ENCODE data around the gene PATZ1. TPM values are rescaled to one million over a fixed set of nuclear protein-coding genes. Genes with fewer than 3 reads are reported as not detected.

Gene PATZ1
- total RNA-seq, 1 experiment from 2014 or later: 28.2 TPM

DNA sequence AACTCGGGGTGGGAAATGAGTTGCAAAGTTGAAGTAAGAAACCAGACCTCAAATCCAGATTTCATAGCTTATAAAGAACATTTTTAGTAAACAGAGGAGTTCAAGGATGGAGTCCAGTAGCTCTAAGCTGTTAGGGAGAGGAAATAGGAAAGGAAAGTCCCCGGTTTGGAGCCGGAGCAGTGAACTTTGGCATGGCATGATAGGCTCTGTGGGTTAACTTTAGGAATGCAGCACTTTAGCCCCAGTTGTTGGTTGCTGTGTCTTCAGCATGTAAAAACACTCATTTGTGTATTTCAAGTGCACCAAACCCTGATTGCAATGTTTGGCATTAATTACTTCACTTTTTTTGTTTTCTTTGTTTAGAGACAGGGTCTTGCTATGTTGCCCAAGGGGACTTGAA, 45.2 kb downstream of the PATZ1 start:
- H3K4me3 ChIP-seq: no peak overlapping the region
- H3K4me1 ChIP-seq (replicated peaks; ENCODE audit: insufficient read depth): peaks cover 13% of the 10 kb centered on the region
- no peaks in the 10 kb centered on the region for H3K79me2 ChIP-seq (ENCODE audit: low read depth)
- no TSS peak for BruUV-seq (replicated peaks)
- no peak overlapping the region for H3K27ac ChIP-seq
- no peak overlapping the region for H2AFZ ChIP-seq
- H3K9me3 ChIP-seq (ENCODE audit: insufficient read depth, low read depth): no peaks in the 10 kb centered on the region; the same call in 1 of the 2 replicates
- TF ChIP-seq, protein P1, sequence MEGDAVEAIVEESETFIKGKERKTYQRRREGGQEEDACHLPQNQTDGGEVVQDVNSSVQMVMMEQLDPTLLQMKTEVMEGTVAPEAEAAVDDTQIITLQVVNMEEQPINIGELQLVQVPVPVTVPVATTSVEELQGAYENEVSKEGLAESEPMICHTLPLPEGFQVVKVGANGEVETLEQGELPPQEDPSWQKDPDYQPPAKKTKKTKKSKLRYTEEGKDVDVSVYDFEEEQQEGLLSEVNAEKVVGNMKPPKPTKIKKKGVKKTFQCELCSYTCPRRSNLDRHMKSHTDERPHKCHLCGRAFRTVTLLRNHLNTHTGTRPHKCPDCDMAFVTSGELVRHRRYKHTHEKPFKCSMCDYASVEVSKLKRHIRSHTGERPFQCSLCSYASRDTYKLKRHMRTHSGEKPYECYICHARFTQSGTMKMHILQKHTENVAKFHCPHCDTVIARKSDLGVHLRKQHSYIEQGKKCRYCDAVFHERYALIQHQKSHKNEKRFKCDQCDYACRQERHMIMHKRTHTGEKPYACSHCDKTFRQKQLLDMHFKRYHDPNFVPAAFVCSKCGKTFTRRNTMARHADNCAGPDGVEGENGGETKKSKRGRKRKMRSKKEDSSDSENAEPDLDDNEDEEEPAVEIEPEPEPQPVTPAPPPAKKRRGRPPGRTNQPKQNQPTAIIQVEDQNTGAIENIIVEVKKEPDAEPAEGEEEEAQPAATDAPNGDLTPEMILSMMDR (conservative IDR thresholded peaks at IDR 0.05): no peak
- no peak for TF ChIP-seq EZH2 (IDR thresholded peaks at IDR 0.05; ENCODE audit: low read depth)
- no peaks in the 10 kb centered on the region for H3K36me3 ChIP-seq (ENCODE audit: low read depth)
- no peaks in the 10 kb centered on the region for H3K27me3 ChIP-seq (ENCODE audit: insufficient read depth, low read depth)
- intact Hi-C loops (cut with micrococcal nuclease; ENCODE audit: unreplicated experiment): no loop called here
- H3K4me2 ChIP-seq: no peak overlapping the region
- ChIA-PET CTCF (no interaction called here), POLR2A (ENCODE audit: unreplicated experiment) (no interaction called here)
- no peak for DNase-seq
- H3F3A ChIP-seq (ENCODE audit: insufficient read depth, low read depth): peaks cover 16% of the 10 kb centered on the region
- H3K9me2 ChIP-seq (ENCODE audit: insufficient read depth): no peaks in the 10 kb centered on the region
- H4K20me1 ChIP-seq (ENCODE audit: insufficient read depth): no peaks in the 10 kb centered on the region

DNA sequence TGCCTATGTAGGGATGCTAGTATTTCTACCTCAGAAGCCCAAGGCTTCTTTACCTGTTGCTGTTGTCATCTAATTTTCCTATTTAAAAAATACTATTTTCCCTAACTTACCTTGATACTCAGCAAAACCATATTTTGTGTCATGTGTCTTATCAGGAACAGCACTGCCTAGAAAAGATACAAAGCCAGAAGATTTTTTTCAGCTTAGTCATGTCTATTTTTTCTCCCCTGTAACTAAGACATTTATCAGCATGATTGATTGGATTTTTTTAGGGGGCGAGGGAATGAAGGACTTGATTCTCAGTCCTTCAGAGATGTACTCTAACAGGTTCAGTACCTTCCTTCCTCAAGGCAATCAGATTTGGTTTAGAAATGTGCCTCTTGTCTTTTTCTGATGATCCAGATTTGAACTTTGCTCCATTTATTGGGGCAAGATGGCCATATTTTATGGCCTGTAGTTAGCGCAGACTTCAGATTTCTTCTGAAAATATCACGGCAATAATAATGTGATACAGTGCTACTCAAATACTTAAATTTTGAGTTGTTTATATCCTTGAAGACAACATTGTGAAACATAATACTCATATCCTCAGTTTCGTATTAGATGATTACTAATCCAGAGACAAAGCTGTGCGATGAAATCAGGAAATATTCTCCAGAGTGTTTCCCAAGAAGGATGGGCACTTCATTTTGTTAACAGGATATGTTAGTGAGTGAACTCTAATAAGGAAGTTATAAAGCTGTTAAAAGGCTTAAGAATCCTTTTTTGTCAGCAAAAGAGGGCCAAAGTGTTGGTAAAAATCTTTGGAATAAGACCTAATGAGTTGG, 50.1 kb downstream of the PATZ1 start:
- Histone ChIP-seq H3F3A (ENCODE audit: insufficient read depth, low read depth) (peaks cover 24% of the 10 kb centered on the region), H3K79me2 (ENCODE audit: low read depth) (no peaks in the 10 kb centered on the region), H3K4me2 (peak overlapping the region; percentile 61), H3K36me3 (ENCODE audit: low read depth) (no peaks in the 10 kb centered on the region), H3K9me3 (ENCODE audit: insufficient read depth, low read depth) (no peaks in the 10 kb centered on the region; the same call in 1 of the 2 replicates), H4K20me1 (ENCODE audit: insufficient read depth) (no peaks in the 10 kb centered on the region), H2AFZ (no peak overlapping the region), H3K27me3 (ENCODE audit: insufficient read depth, low read depth) (no peaks in the 10 kb centered on the region), H3K4me3 (peak overlapping the region; percentile 0; the same call in 1 of the 2 replicates), H3K4me1 (replicated peaks; ENCODE audit: insufficient read depth) (peaks cover 51% of the 10 kb centered on the region), H3K27ac (peak overlapping the region; percentile 90), H3K9me2 (ENCODE audit: insufficient read depth) (no peaks in the 10 kb centered on the region)
- intact Hi-C loops (cut with micrococcal nuclease; ENCODE audit: unreplicated experiment): no loop called here
- BruUV-seq (replicated peaks): no TSS peak
- TF ChIP-seq EZH2 (IDR thresholded peaks at IDR 0.05; ENCODE audit: low read depth): no peak
- TF ChIP-seq, protein P1 (conservative IDR thresholded peaks at IDR 0.05): no peak
- DNase-seq: peak in 1 of 2 experiments; percentile 81
- ChIA-PET POLR2A (ENCODE audit: unreplicated experiment) (interaction anchor here (0.6 to 0.7 kb wide), 3 partner anchors 50 to 308 kb away, joined by 3 to 7 read pairs (median 5); partner anchors contain the start of gene PATZ1), CTCF (no interaction called here)

DNA sequence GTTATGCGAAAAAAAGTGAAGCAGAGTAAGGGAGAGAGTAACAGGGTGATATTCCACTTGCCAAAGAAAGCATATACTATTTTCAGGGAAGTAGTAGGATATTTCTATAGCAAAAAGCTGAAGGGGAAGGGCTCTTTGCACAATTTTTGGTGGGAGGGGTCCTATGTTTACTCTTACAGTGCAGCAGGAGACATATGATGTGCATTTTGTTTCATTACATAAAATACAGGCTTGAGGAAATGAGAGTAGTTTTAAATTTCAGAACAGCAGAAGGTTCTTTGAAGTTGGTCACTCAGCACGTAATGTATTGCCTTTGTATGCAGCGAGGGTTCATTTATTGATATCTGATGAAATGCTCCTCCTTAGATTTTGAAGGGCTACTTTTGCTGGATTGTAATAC, 50.8 kb downstream of the PATZ1 start:
- DNase-seq: no peak
- Histone ChIP-seq H3F3A (ENCODE audit: insufficient read depth, low read depth) (peaks cover 25% of the 10 kb centered on the region), H3K27ac (peak overlapping the region; percentile 90), H3K79me2 (ENCODE audit: low read depth) (no peaks in the 10 kb centered on the region), H3K9me3 (ENCODE audit: insufficient read depth, low read depth) (no peaks in the 10 kb centered on the region; the same call in 1 of the 2 replicates), H3K4me2 (peak overlapping the region; percentile 61), H3K36me3 (ENCODE audit: low read depth) (no peaks in the 10 kb centered on the region), H3K27me3 (ENCODE audit: insufficient read depth, low read depth) (no peaks in the 10 kb centered on the region), H4K20me1 (ENCODE audit: insufficient read depth) (no peaks in the 10 kb centered on the region), H3K9me2 (ENCODE audit: insufficient read depth) (no peaks in the 10 kb centered on the region), H2AFZ (no peak overlapping the region), H3K4me3 (no peak overlapping the region), H3K4me1 (replicated peaks; ENCODE audit: insufficient read depth) (peaks cover 51% of the 10 kb centered on the region)
- ChIA-PET CTCF (no interaction called here), POLR2A (ENCODE audit: unreplicated experiment) (interaction anchor here (0.7 kb wide), 2 partner anchors 51 to 309 kb away, joined by 3 to 7 read pairs; partner anchors contain the start of gene PATZ1)
- no TSS peak for BruUV-seq (replicated peaks)
- intact Hi-C loops (cut with micrococcal nuclease; ENCODE audit: unreplicated experiment): no loop called here
- TF ChIP-seq, protein P1 (conservative IDR thresholded peaks at IDR 0.05): no peak
- TF ChIP-seq EZH2 (IDR thresholded peaks at IDR 0.05; ENCODE audit: low read depth): no peak
